Activated CD4-positive, alpha-beta T cell treated with anti-CD3 and anti-CD28 coated beads, Interleukin-2, amount 10 ng/mL, durations not matched to agents 24 days and 14 days (primary cell): ENCODE measurements around the gene FBXO42. TPM values are rescaled to one million over a fixed set of nuclear protein-coding genes. Genes with fewer than 3 reads are reported as not detected.

Experiments
- DNase-seq: peaks from one replicate; pipeline ENCODE4 v3.0.0; 2022
- H3K27ac Mint-ChIP-seq: one replicate; pipeline ENCODE4 v1.8.0; 2022; ENCODE audit warnings: mild to moderate bottlenecking, mixed read lengths
- H3K27me3 Mint-ChIP-seq: one replicate; pipeline ENCODE4 v1.8.0; 2022; ENCODE audit warnings: mixed read lengths
- H3K36me3 Mint-ChIP-seq: one replicate; pipeline ENCODE4 v1.8.0; 2022; ENCODE audit warnings: low read depth, mild to moderate bottlenecking, mixed read lengths
- H3K4me1 Mint-ChIP-seq: one replicate; pipeline ENCODE4 v1.8.0; 2021; ENCODE audit warnings: mixed read lengths
- H3K4me3 Mint-ChIP-seq: one replicate; pipeline ENCODE4 v1.8.0; 2022; ENCODE audit warnings: mild to moderate bottlenecking, moderate library complexity, mixed read lengths
- H3K9me3 Mint-ChIP-seq: one replicate; pipeline ENCODE4 v1.8.0; 2021; ENCODE audit warnings: mixed read lengths
- intact Hi-C: fragments of 100-400 bp; cut with micrococcal nuclease; formaldehyde crosslinking; loops from one replicate; pipeline ENCODE4 v1.15.1; 2023
- total RNA-seq: library from RNA; stranded (reverse); gene quantifications from 2 replicates; pipeline ENCODE4 v1.2.3, GENCODE V29; 2022

Gene FBXO42
- total RNA-seq, 1 donor from 2014 or later = 20.8 TPM

GRCh38 chr1:16204634-16205333, 147.5 kb downstream of the FBXO42 start:
- H3K4me1 Mint-ChIP-seq = peaks cover 8% of the 10 kb centered on the region
- H3K27ac Mint-ChIP-seq = no peak overlapping the region
- H3K36me3 Mint-ChIP-seq = peaks cover 2% of the 10 kb centered on the region
- DNase-seq = peak; percentile 81
- no peaks in the 10 kb centered on the region for H3K9me3 Mint-ChIP-seq
- no peaks in the 10 kb centered on the region for H3K27me3 Mint-ChIP-seq
- intact Hi-C loops = no loop called here
- H3K4me3 Mint-ChIP-seq = peak overlapping the region; percentile 45

- Mint-ChIP-seq H3K36me3 (peaks cover 2% of the 10 kb centered on the region), H3K27me3 (no peaks in the 10 kb centered on the region), H3K4me3 (no peak overlapping the region), H3K9me3 (no peaks in the 10 kb centered on the region), H3K27ac (no peak overlapping the region), H3K4me1 (peaks cover 11% of the 10 kb centered on the region)
- intact Hi-C loops = no loop called here
- DNase-seq = no peak
Measured at GRCh38 chr1:16204216-16204615, 148.1 kb downstream of the FBXO42 start.

- Mint-ChIP-seq H3K36me3 (peaks cover 2% of the 10 kb centered on the region), H3K27me3 (no peaks in the 10 kb centered on the region), H3K9me3 (no peaks in the 10 kb centered on the region), H3K4me3 (no peak overlapping the region), H3K27ac (no peak overlapping the region), H3K4me1 (peaks cover 17% of the 10 kb centered on the region)
- intact Hi-C loops = no loop called here
- DNase-seq = no peak
Measured at GRCh38 chr1:16203550-16203949, 148.7 kb downstream of the FBXO42 start.

GRCh38 chr1:16202281-16203210, 149.7 kb downstream of the FBXO42 start:
- H3K36me3 Mint-ChIP-seq = peaks cover 2% of the 10 kb centered on the region
- no peaks in the 10 kb centered on the region for H3K27me3 Mint-ChIP-seq
- peaks cover 17% of the 10 kb centered on the region for H3K4me1 Mint-ChIP-seq
- H3K9me3 Mint-ChIP-seq = no peaks in the 10 kb centered on the region
- no peak overlapping the region for H3K27ac Mint-ChIP-seq
- H3K4me3 Mint-ChIP-seq = no peak overlapping the region
- no peak for DNase-seq
- intact Hi-C loops = no loop called here

GRCh38 chr1:16199700-16200099, 152.6 kb downstream of the FBXO42 start:
- Mint-ChIP-seq H3K27ac (no peak overlapping the region), H3K9me3 (no peaks in the 10 kb centered on the region), H3K36me3 (peaks cover 2% of the 10 kb centered on the region), H3K27me3 (no peaks in the 10 kb centered on the region), H3K4me1 (peaks cover 11% of the 10 kb centered on the region), H3K4me3 (no peak overlapping the region)
- DNase-seq = no peak
- intact Hi-C loops = no loop called here

GRCh38 chr1:16199157-16199501, 153.2 kb downstream of the FBXO42 start:
- Mint-ChIP-seq H3K27ac (no peak overlapping the region), H3K36me3 (peaks cover 2% of the 10 kb centered on the region), H3K4me3 (no peak overlapping the region), H3K9me3 (no peaks in the 10 kb centered on the region), H3K27me3 (peaks cover 2% of the 10 kb centered on the region), H3K4me1 (peaks cover 11% of the 10 kb centered on the region)
- intact Hi-C loops = no loop called here
- no peak for DNase-seq

GRCh38 chr1:16198444-16199156, 153.7 kb downstream of the FBXO42 start:
- Mint-ChIP-seq H3K27ac (no peak overlapping the region), H3K27me3 (peaks cover 2% of the 10 kb centered on the region), H3K4me3 (no peak overlapping the region), H3K9me3 (no peaks in the 10 kb centered on the region), H3K36me3 (peaks cover 2% of the 10 kb centered on the region), H3K4me1 (peaks cover 11% of the 10 kb centered on the region)
- DNase-seq = no peak
- intact Hi-C loops = no loop called here

- Mint-ChIP-seq H3K36me3 (no peaks in the 10 kb centered on the region), H3K4me3 (no peak overlapping the region), H3K9me3 (no peaks in the 10 kb centered on the region), H3K27me3 (peaks cover 2% of the 10 kb centered on the region), H3K4me1 (peaks cover 11% of the 10 kb centered on the region), H3K27ac (no peak overlapping the region)
- intact Hi-C loops = no loop called here
- DNase-seq = no peak
Measured at GRCh38 chr1:16196874-16197273, 155.4 kb downstream of the FBXO42 start.

Other genes starting within 250 kb of the FBXO42 start
- not detected in 2 replicates for gene EPHA2, start 196.4 kb downstream of the FBXO42 start, total RNA-seq
- gene ARHGEF19, start 139.8 kb downstream of the FBXO42 start, total RNA-seq = 8.5 and 8.8 TPM in 2 replicates
- 4.8 and 6.1 TPM in 2 replicates for gene CPLANE2, start 115.3 kb downstream of the FBXO42 start, total RNA-seq
- gene SZRD1, start 14.8 kb upstream of the FBXO42 start, total RNA-seq = 195 and 200 TPM in 2 replicates
- gene SPATA21, start 84.9 kb upstream of the FBXO42 start, total RNA-seq = not detected in 2 replicates
- 74.1 and 76.8 TPM in 2 replicates for gene NECAP2, start 88.2 kb upstream of the FBXO42 start, total RNA-seq
- gene RNU1-1, start 161.8 kb upstream of the FBXO42 start, total RNA-seq = 1,962 and 2,189 TPM in 2 replicates